GM18867 (cell line): ENCODE data around the gene CTIF.

ENCODE experiments used
- ATAC-seq: cut with Tn5 transposase; IDR thresholded peaks from one replicate; pipeline ENCODE4 v1.9.1; 2021; ENCODE audit warnings: mild to moderate bottlenecking, moderate library complexity; ENCODE audit not compliant: unreplicated experiment

Gene CTIF

DNA sequence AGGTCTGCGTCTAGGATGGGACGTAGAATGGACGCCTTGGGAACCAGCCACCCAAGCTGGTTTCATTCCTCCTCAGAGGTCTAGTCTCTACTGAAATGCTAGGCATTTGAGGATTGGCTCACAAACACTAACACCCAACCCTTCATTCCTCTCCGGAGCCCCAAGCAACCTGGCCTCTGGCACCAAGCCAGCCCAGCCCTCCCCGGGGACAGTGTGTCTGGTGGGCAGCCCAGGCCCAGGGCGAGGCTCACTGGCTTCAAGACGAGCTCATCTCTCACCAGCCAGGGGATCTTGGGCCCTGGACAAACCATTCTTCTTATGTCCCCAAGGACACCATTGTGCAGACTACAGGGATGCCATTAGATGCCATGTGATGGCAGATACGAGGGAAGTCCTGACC is 182.5 kb downstream of the CTIF start:
- ATAC-seq: no peak

DNA sequence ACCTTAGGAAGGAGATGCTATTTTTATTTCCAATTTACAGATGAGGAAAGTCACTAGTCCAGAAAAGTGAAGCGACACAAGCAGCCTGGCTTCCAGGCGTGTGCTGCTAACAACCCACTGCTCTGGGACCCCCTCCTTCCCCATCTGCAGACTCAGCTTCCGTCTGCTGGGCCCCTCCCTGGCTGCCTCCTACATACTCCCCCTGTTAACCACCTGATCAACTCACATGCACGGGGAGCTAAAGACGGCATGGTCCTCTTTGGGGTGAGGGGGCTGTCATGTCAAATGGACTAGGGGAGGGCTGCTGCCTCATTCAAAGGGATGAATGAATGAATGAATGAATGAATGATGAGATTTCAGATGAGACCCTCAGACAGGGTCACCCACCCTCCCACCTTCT is 184.2 kb downstream of the CTIF start:
- ATAC-seq: no peak

DNA sequence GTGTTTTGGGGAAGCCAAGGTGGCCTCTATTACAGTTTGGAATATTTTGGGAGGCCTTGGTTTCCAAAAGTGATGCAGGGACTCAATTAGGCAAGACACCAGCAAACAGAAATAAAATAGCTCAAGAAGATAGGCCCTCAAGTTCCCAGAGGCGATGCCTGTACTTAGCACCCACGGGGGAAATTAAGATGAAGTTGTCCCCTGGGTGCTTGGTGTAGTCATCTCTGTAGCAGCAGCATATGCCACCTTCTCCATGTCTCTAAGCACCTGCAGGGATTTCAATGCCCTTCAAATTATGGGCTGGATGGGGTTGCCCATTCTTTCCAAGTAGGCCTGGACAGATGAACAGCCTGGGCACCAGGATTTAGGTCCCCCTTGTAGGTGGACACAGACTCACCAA is 185.0 kb downstream of the CTIF start:
- no peak for ATAC-seq

DNA sequence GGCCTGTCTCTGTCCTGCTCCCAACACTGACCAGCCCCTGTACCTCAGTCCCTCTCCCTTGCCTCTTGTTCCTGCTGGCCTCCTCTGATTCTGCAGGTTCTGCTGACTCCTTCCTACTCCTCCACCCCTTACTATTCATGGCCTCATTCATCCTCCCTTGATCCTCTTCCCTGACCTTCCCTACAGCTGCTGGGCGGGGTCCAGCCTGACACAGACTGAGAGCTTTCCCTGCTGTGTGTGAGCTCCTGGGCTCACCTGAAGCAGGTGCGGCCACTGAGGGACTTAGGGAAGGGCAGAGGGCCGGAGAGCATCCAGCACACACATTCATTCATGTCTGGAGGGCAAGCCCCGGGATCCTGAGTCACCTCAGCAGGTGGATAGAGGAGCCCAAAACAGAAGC is 185.6 kb downstream of the CTIF start:
- ATAC-seq: no peak

DNA sequence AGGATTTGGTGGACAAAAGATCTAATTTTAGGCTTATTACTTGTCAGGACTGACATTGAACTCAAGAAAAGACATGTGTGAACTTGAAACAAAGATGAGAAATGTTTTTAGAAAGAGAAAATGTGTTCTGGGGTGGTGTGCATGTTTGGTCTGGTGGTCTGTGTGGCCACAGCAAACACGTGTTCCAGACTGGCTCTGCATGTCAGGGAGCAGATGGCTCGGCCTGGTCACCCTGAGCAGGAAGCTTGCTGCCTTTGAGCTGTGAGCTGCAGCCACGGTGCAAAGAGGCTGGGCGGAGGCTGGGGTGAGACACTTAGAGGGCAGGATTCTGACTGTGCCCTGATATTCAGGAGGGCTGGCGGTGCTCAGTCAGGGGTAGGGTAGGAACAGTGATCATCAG is 186.1 kb downstream of the CTIF start:
- ATAC-seq: no peak

DNA sequence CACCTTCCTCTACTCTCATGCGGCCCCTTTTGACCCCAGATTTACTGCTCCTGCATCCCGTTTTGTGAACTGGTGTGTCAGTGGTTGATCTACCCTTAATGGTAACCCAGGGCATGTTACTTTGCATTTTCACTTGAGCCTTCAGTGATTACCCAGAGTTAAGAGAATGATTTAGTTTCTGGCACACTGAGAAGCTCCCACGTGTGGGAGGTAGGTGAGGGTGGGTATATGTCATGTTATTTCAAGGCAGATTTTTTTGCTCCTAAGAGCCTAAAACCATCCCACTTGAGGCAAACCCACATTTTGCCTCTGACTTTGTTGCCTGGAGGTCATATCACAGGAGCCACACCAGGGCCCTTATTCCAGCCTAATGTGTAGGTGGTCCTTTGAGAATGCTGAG is 186.7 kb downstream of the CTIF start:
- ATAC-seq: no peak

DNA sequence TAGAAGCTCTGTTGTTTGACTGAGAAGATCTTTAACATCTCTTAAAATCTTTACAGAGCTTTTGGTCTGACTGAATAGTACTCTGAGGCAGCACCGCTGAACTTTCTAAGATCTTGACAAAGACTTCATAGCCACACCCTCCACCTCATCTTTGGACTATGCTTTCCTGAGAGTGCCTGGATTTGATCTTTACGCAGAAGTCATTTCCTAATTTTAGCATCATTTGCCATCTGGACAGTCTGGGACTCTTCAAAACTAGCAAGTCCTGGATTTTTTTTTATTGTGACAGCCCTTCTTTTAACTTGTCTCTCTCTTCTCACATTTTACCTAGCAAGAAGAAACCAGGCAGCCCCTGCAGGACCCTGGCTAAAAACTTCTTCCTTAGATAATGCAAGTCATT is 188.8 kb downstream of the CTIF start:
- ATAC-seq: no peak

DNA sequence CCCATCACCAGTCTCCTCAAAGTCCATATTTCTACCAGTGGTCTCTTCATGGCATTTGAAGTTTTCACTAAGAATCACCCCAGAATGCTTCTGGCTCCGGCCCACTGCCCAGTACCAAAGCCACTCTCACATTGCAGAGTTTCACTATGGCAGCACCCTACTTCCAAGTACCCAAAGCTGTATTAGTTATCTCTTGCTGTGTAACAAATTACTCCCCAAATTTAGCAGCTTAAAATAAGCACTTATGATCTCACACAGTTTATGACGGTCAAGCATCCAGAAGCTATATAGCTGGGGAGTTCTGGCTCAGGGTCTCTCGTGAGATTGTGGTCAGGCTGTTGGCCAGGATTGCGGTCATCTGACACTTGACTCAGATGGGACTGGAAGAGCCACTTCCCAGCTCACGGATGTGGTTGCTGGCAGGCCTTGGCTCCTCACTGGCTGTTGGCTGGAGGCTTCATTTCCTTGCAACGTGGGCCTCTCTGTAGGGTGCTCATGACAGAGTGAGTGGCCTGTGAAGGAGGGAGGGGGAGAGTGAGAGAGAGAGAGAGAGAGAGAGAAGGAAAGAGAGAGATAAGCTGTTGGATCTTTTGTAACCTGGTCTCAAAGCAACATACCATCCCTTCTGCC is 189.5 kb downstream of the CTIF start:
- no peak for ATAC-seq

DNA sequence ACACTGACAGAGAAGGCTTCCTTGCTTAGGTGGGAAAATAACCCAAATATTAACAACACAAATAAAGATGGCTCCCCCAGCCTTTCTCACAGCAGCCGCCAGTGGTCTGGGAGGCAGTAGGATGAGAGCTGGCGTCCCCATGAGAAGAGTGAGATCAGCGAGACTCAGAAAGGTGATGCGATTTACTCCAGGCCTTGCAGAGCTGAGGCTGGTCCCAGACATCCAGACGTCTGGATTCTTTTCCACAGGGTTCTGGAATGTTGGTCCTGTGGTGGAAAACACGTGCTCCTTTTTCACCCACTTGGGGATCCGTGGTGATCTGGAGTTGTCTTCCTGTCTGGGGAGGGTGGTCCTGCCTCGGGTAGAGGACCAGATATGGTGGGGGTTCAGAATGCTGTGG is 190.6 kb downstream of the CTIF start:
- no peak for ATAC-seq

DNA sequence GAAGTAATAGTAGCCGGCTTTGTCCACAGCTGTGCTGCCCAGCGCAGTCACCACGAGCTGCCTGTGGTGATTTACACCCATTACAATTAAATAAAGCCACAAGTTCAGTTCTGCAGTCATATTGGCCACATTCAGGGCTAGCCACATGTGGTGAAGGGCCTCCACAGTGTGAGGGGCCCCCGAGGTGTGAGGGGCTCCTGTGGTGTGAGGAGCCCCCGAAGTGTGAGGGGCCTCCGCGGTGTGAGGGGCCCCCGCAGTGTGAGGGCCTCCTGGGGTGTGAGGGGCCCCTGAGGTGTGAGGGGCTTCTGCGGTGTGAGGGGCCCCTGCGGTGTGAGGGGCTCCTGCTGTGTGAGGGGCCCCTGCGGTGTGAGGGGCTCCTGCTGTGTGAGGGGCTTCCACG is 191.2 kb downstream of the CTIF start:
- no peak for ATAC-seq

DNA sequence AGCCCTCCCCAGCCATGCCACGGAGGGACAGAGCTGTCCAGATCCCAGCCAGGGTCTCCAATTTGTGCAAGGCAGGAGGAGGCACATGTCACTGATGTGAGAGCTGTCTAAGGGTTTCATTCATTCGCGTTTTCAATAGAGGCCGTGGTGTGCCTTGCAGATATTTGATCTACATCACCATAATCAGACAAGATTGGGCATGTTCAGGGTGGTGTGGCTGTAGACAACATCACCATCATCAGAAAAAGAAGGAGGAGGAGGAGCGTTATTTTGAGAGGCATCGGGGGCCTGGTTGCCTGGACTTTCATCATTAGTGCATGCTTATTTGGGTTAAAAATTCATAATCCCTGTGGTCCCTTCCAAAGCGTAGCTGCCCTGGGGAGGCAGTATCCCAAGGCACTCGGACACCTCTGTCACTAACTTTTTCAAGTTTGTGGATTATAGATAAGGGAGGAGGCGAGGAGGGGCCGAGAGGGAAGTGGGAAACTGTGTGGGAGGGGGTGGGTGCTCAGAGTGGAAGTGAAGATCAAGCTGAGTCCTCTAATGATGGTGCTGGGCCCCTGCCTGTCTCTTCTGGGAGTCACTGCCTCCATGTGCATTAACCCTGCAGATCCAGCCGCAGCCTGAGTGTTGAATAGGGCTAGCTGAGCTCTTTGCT is 194.1 kb downstream of the CTIF start:
- peak; percentile 46 for ATAC-seq

DNA sequence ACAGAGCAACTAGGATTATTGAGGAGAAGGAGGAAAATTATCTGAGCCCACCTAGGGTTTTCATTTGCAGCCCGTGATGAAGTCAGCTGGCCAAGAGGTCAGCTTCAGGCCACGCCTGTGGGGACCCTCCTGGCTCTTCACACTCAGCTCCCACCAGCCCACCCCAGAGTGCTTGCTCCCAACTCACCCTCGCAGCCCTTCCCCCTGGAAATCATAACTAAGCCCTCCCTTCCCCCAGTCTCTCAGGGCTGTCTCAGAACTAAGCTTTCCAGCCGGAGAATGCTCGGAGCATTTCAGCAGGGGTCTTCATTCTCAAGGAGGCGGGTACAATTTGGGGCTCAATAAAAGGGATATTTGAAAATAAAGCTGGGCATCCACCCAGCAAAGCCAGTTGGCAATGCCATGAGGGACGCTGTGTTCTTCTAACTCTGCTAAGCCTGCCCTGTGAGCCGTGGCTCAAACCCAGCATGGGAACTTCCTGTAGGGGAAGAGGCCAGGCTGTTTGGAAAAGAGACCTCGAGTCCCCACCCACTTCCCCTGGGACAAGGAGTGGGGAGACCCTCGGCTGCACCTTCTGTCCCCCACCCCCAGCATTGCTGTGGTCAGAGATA is 194.9 kb downstream of the CTIF start:
- no peak for ATAC-seq

DNA sequence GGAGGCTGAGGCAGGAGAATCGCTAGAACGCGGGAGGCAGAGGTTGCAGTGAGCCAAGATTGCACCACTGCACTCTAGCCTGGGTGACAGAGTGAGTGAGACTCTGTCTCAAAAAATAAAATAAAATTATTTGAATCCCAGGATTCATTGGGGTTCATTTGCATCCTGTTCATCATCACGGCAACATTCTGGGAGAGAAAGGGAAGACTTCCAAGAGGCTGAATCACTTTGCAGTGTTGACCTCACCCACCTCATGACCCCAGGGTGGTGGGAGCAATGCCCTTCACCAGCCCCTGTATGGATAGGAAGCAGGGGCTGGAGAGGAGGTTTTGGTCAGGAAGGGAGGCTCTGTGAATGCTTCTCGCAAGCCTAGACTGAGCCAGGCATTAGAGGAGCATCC is 195.6 kb downstream of the CTIF start:
- no peak for ATAC-seq

DNA sequence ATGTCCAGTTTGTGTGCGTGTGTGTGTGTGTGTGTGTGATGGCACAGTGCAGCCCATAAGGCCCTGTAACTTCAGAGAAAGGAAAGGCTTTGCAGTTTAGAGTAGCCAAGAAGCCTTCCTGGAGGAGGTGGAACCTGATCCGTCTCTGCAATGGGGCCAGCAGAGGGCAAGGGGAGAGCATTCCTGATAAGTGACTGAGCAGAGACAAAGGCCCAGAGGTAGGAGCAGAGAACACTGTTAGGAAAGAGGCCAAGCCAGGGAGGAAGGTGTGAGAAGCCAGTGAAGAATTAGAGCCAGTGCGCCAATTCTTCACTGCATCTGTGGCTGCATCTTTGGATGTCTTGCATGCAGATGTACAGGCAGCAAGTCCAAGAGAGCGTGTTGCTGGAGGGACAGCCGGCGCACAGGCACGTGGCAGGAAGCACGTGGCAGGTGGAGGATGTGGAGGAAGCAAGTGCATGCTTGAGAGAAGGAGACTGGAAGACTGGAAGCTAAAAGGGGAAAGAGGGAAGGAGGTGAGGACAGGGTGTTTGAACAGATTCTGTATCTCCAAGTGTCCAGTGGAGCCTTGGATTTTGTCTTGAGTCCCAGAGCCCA is 196.3 kb downstream of the CTIF start:
- no peak for ATAC-seq

DNA sequence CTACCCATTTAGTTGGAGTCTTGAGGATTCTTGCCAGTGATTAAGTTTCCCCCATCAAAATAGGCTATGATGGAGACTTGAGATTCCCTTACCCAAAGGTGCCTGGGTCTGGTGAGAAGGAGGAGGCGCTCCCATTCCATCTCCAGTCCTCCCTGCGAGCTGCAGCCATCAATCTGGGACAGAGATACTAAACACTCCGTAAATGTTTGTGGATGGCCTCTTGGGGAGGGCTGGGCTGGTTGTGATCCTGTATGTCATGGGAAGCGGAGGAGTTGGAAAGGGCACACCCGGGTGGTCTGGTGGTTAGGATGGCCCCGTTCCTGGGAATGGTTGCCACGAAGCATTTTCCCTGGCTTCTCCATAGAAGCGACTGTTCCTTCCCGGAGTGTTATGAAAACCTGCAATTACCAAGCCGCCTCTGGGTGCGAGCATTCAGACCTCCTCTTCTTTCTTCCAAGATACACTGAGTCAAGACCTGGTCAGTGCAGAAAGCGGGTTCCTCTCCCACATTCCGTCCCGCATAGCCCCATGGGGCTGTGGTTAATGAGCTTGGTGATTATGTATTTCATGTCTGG is 196.9 kb downstream of the CTIF start:
- no peak for ATAC-seq

DNA sequence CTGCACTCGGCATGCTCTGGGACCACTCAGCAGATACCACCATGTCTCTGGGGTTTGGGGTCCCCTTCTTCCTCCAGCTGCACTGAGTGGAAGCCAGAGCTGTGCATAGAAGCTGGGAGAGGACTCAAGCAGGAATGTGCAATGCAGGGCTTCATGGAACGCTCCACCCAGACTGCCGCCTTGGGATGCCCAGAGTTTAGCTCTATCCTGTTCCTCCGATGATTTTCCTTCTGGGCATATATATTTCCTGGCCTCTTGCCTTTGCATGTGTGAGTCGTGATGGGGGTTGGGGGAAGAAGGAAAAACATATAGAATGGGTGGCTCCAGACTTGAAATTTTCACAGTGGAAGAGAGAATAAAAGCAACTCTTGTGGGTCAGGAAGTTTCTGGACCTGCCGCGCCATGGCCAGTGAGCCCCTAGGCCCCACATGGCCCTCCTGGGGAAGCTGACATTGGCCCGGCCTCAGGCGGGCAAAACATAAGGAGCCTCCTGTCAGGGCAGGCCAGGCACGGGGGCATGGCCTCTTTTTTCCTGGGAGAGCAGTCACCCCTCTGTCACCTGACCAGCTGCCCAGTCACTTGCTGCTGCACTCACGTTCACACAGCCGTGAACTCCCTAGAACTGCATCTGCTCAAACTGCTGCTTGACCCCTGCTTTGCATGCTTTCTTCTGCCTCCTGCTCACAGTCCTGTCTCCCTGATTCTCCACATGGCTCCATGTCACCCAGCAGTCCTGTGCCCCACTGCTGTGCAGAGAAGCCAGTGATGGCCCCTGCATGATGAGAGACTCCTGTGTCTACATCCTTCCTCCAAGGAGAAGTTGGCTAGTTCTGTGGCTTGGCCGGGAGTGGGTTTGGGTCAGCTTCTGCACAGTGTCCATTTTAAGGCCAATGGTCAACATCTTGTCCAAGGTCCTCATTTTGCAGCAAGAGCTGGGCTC is 197.8 kb downstream of the CTIF start:
- ATAC-seq: no peak

DNA sequence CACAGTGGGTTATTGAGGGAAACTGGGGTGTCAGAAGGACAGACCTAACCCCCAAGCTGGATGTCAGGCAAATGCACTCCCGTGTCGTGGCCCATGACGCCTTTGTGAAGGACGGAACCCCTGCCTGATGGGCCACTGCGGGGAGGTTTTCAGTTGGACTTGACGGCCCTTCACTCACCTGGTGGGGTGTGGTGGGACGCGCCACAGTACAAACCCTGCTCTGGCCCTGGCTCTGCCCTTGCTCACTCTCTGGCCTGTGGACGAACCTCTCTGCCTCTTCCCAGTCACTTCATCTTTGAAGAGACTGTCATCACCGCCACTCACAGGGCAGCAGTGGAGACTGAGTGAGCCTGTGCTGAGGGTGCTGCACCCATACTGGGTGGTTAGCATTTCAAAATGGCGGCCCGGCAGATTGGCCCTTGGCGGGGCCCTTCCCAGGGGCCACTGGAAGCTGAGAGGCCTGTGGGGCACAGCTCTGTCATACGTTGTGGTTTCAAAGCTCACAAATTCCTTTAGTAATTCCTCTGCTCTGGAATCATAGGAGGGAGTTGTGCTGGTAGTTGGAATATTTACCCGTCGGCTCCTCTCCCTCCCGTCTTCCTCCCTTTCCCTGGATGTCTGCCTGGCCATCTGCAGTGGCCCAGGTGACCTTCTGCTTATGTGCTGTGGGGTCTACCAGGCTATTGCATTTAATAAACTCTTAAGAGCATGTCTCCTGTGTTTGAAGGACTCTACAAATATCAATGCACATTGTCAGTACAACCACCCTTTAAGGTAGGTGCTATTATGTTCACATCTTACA is 200.6 kb downstream of the CTIF start:
- ATAC-seq: no peak

DNA sequence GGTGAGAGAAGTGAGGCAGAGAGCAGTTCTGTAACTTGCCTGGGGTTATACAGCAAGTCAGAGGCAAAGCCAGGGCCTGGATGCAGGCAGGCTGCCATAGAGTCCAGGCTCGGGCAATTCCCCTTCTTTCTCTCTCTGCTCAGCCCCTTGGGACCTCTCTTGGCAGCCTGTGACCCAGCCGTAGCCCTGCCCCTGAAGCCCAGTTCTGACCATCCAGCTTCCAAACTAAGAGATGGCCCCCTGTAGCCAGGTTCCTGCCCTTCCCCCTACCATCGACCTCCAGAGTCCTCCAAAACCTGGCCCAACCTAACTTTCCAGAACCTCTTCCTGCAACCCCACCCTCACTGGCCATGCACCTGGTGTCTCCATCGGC is 201.2 kb downstream of the CTIF start:
- no peak for ATAC-seq

DNA sequence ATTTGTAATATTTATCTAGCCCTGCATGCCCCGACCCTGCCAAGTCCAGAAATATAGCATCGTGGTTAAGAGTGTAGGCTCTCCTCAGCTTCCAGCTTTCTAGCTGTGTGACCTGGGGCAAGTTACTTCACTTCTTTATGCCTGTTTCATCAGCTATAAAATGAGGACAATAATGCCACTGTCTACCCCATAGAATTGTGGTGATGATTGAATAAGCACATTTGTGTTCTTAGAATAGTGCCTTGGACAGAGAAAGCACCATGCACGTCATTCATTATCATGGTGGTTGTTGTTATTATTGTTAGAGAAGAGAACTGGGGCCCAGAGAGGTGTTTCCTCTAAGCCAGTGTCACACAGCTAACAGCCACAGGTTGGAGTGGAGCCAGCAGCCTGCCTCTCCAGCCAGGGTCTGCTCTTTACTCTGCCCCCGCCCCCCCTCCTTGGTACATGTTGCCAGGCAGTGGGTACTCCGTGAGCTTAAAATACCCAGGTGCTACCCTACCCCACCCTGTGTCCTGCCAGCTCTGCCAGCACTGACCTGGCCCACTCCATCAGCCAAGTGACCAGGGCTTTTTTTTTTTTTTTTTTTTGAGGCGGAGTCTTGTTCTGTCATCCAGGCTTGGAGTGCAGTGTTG is 202.1 kb downstream of the CTIF start:
- ATAC-seq: no peak

DNA sequence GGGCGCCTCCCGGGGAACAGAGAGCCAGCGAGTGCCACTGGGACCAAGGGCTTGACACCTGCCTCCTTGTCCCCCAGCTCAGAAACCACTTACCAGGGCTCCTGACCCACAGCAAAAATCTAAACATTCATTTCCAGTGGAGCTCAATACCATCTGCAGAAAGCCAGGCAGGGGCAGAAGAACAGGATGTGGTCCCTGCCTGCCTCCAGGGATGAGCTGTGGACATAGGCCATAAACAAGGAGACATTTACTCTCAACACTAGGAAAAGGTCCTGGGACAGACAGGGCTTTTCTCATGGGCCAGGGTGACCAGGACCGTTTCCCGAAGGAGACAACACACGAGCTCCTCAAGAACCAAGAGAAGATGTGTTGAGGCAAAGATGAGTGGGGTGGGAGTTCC is 203.0 kb downstream of the CTIF start:
- ATAC-seq: no peak
